ENCODE results near the gene PRKCB. TPM values are rescaled to one million over a fixed set of nuclear protein-coding genes. Genes with fewer than 3 reads are reported as not detected.

Gene PRKCB
- total RNA-seq, 1 donor from 2014 or later: 79.4 TPM

GRCh38 chr16:23959752-23960072 is 123.9 kb downstream of the PRKCB start:
- intact Hi-C loops (cut with micrococcal nuclease): loop anchor here (1.0 kb wide), 1 partner anchor 9 kb away; no protein-coding TSS in a partner anchor

GRCh38 chr16:23960081-23960885 is 124.5 kb downstream of the PRKCB start:
- intact Hi-C loops (cut with micrococcal nuclease): no loop called here

GRCh38 chr16:23962001-23962400 is 126.2 kb downstream of the PRKCB start:
- intact Hi-C loops (cut with micrococcal nuclease): no loop called here

- intact Hi-C loops (cut with micrococcal nuclease): no loop called here
Measured at GRCh38 chr16:23964136-23964535, 128.4 kb downstream of the PRKCB start.

- intact Hi-C loops (cut with micrococcal nuclease): no loop called here
Measured at GRCh38 chr16:23965137-23965733, 129.5 kb downstream of the PRKCB start.

- intact Hi-C loops (cut with micrococcal nuclease): no loop called here
Measured at GRCh38 chr16:23966597-23967394, 131.0 kb downstream of the PRKCB start.

- intact Hi-C loops (cut with micrococcal nuclease): no loop called here
Measured at GRCh38 chr16:23967775-23968174, 132.0 kb downstream of the PRKCB start.

GRCh38 chr16:23968176-23968575 is 132.4 kb downstream of the PRKCB start:
- intact Hi-C loops (cut with micrococcal nuclease): no loop called here

GRCh38 chr16:23969468-23970297 is 133.9 kb downstream of the PRKCB start:
- intact Hi-C loops (cut with micrococcal nuclease): no loop called here

GRCh38 chr16:23974223-23974622 is 138.4 kb downstream of the PRKCB start:
- intact Hi-C loops (cut with micrococcal nuclease): no loop called here

- intact Hi-C loops (cut with micrococcal nuclease): no loop called here
Measured at GRCh38 chr16:23975293-23975692, 139.5 kb downstream of the PRKCB start.

GRCh38 chr16:23976091-23976490 is 140.3 kb downstream of the PRKCB start:
- intact Hi-C loops (cut with micrococcal nuclease): no loop called here

- intact Hi-C loops (cut with micrococcal nuclease): no loop called here
Measured at GRCh38 chr16:23976524-23976923, 140.7 kb downstream of the PRKCB start.

GRCh38 chr16:23979441-23979840 is 143.7 kb downstream of the PRKCB start:
- intact Hi-C loops (cut with micrococcal nuclease): no loop called here

GRCh38 chr16:23979982-23980381 is 144.2 kb downstream of the PRKCB start:
- intact Hi-C loops (cut with micrococcal nuclease): no loop called here

- intact Hi-C loops (cut with micrococcal nuclease): no loop called here
Measured at GRCh38 chr16:23981429-23982399, 145.9 kb downstream of the PRKCB start.

- intact Hi-C loops (cut with micrococcal nuclease): no loop called here
Measured at GRCh38 chr16:23986455-23986854, 150.7 kb downstream of the PRKCB start.

GRCh38 chr16:23987443-23987842 is 151.7 kb downstream of the PRKCB start:
- intact Hi-C loops (cut with micrococcal nuclease): no loop called here

GRCh38 chr16:23990507-23990906 is 154.7 kb downstream of the PRKCB start:
- intact Hi-C loops (cut with micrococcal nuclease): no loop called here

GRCh38 chr16:23991066-23991465 is 155.3 kb downstream of the PRKCB start:
- intact Hi-C loops (cut with micrococcal nuclease): no loop called here
